ENCODE results near the gene DZIP3. TPM values are rescaled to one million over a fixed set of nuclear protein-coding genes. Genes with fewer than 3 reads are reported as not detected.

Gene DZIP3
- total RNA-seq, 1 experiment from 2014 or later = 22.1 TPM

GRCh38 chr3:108718454-108718853 is 128.9 kb downstream of the DZIP3 start:
- Histone ChIP-seq H3K9me3 (ENCODE audit: control insufficient read depth, low read depth, low read length) (no peaks in the 10 kb centered on the region), H4K91ac (ENCODE audit: insufficient read length, low read depth, low read length) (no peak overlapping the region), H3K23me2 (ENCODE audit: insufficient read length, low read depth, low read length, poor library complexity, severe bottlenecking) (no peaks in the 10 kb centered on the region), H3K4me2 (ENCODE audit: insufficient read depth, insufficient read length, low read length) (no peak overlapping the region), H3K27me3 (ENCODE audit: insufficient read depth, low read length) (no peaks in the 10 kb centered on the region), H4K20me1 (ENCODE audit: control insufficient read depth, insufficient read depth, insufficient read length) (no peaks in the 10 kb centered on the region), H3K4me1 (ENCODE audit: insufficient read depth, low read length) (no peaks in the 10 kb centered on the region), H3K18ac (ENCODE audit: insufficient read length, low read depth, low read length) (no peak overlapping the region), H3K9ac (ENCODE audit: extremely low read depth, insufficient read length, low read length) (no peak overlapping the region), H3K27ac (ENCODE audit: insufficient read length, low read depth, low read length) (no peak overlapping the region), H2BK5ac (ENCODE audit: insufficient read length, low read length) (no peak overlapping the region), H4K8ac (replicated peaks; ENCODE audit: insufficient read length, low read depth, low read length) (no peak overlapping the region), H3T11ph (ENCODE audit: low read length) (no peak overlapping the region), H2BK120ac (ENCODE audit: low read depth, low read length, poor library complexity, severe bottlenecking) (no peak overlapping the region), H3K56ac (ENCODE audit: insufficient read length, low read depth, low read length) (no peak overlapping the region), H3K4ac (ENCODE audit: low read depth, low read length) (no peak overlapping the region), H2AK5ac (ENCODE audit: insufficient read length, low read length) (no peak overlapping the region), H2BK20ac (ENCODE audit: low read depth, low read length, poor library complexity, severe bottlenecking) (no peak overlapping the region), H3K14ac (ENCODE audit: insufficient read depth, low read length) (no peak overlapping the region), H3K79me1 (ENCODE audit: insufficient read depth, low read depth, low read length, poor library complexity, severe bottlenecking) (no peaks in the 10 kb centered on the region), H2BK12ac (ENCODE audit: insufficient read length, low read depth, low read length) (no peak overlapping the region), H4K5ac (ENCODE audit: insufficient read length, low read depth, low read length) (no peak overlapping the region), H3K79me2 (ENCODE audit: insufficient read depth, low read length) (no peaks in the 10 kb centered on the region), H2AFZ (ENCODE audit: low read length) (no peak overlapping the region), H2BK15ac (ENCODE audit: low read depth, low read length) (no peak overlapping the region), H3K23ac (ENCODE audit: insufficient read length, low read depth, low read length) (no peak overlapping the region)
- no peaks in the 10 kb centered on the region for H3K27me3 Mint-ChIP-seq (ENCODE audit: low read depth)
- H3K27ac Mint-ChIP-seq = no peak overlapping the region; a peak in 1 of 7 replicates
- no peaks in the 10 kb centered on the region for H3K4me1 Mint-ChIP-seq
- no peaks in the 10 kb centered on the region for H3K36me3 Mint-ChIP-seq (ENCODE audit: insufficient read depth in 1 of 3, low read depth in 3 of 3)
- WGBS (ENCODE audit: extremely low coverage, insufficient read length, low lambda C conversion rate) = no CpG with 5 or more reads among the region's 2 CpGs
- DNase-seq = no peak
- TF ChIP-seq CTCF (conservative IDR thresholded peaks at IDR 0.05) = no peak
- H3K4me3 Mint-ChIP-seq = no peak overlapping the region
- H3K9me3 Mint-ChIP-seq = no peaks in the 10 kb centered on the region

Measured in H9 (cell line).